Measurements from ENCODE around the gene NUP214.
"Not testable (repeated sequence)": the region's sequence is repeated elsewhere in the genome, so short reads cannot be mapped to it uniquely, and the experiment has no call there.

Gene NUP214

GRCh38 chr9:131167146-131167692, 41.8 kb downstream of the NUP214 start:
- DNase-seq: no peak

DNA sequence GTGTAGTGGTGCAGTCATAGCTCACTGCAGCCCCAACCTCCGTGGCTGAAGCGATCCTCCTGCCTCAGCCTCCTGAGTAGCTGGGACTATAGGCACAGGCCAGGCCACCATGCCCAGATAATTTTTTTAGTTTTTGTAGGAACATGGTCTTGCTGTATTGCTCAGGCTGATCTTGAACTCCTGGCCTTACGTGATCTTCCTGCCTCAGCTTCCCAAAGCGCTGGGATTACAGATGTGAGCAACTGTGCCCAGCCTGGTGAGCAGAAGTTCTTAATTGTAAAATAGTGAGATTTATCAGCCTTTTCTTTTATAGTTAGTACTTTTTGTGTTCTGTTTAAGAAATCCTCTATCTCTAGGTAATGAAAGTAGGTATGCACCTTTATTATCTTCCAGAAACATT, 42.5 kb downstream of the NUP214 start:
- no peak for DNase-seq

DNA sequence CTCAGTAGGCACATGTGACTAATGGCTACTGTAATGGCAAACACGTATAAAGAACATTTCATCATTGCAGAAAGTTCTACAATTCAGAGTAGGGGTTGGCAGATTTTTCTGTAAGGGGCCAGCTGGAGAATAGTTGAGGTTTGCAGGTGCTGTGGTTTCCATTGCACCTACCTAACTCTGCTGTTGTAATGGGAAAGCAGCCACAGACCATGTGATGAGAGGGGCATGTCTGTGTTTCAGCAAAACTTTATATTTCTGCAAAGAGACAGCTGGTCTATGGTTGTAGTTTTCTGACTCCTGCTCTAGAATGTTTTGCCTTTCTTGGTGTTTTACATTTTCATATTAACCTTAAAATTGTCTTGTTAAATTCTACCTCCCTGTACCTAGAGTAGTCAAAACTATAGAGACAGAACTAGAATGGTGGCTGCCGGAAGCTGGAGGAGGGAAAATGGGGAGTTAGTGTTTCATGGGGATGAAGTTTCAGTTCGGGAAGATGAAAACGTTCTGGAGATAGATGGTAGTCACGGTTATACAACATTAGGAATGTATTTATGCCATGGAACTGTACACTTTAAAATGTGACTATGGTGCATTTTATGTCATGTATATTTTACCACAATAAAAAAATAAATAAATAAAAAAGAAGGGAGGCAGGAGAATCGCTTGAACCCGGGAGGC, 44.3 kb downstream of the NUP214 start:
- DNase-seq: no peak

- no peak for DNase-seq
Measured at GRCh38 chr9:131173995-131174394, 48.6 kb downstream of the NUP214 start.

- DNase-seq: no peak
Measured at GRCh38 chr9:131174681-131175239, 49.4 kb downstream of the NUP214 start.

DNA sequence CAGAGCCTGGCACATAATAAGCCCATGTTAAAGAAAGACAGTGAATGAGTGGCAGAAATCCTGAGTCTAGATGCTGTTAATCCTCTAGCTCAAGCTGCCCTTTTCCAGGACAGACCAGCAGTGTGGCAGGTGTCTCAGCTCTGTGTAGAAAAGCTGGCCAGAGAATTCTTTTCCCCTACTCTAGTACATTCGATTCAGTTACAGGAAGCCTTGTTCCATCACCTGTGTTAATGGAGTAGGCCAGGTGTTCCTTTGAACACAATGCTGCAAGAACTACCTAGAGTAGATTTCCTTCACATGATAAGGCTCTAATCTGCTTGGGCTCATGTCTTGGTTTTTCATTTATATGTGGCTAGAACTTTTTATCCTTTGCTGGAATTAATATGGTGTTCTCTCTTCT, 52.5 kb downstream of the NUP214 start:
- DNase-seq: no peak

DNA sequence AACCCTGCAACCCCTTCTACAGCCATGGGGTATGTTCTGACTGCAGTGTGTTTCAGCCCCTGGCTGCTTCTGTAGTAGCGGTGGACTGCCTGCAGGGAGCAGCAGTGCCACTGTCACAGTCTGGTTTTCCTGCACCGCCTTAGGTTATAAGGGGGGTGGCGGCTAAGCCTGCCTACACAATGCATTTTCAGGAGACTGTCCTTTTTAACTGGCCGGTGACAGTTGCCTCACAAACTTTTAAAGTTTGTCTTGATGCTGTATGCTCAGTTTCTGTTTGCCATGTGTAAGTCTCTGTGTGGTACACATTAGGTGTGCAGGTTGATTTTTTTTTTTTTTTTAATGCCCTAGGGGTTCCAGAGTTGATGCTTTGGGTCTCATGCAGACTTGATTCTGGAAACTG, 53.0 kb downstream of the NUP214 start:
- DNase-seq: peak; percentile 76

GRCh38 chr9:131178926-131179325, 53.5 kb downstream of the NUP214 start:
- DNase-seq: no peak

DNA sequence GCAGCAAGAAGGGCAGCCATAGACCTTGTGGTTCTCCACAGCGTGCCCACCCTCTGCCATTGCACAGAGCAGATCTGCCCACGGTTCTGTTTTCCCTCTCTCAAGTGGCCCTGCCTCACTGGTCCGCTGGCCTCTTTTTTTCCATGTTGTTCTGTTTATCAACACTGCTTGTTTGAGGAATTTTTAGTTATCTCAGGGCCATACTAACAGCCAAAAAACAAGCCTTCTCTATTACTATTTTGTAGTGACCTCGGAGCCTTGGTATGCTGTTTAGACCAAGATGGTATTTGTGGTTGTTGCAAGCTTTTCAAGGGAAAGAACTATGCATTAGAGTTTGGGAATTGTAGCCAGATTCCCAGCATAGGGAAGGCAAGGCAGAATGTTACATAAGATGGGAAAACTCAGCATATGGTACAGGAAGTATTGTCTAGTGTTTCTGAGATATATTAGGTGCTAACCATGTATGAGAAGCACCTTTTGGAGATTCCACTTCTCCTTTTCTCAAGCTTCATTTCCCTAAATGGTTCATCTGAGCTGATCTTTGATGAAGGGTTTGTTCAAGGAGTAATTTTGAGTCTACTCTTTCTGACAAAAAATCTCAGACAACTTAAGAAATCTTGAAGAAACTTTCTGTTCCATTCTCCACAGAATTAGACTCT, 54.3 kb downstream of the NUP214 start:
- DNase-seq: no peak

DNA sequence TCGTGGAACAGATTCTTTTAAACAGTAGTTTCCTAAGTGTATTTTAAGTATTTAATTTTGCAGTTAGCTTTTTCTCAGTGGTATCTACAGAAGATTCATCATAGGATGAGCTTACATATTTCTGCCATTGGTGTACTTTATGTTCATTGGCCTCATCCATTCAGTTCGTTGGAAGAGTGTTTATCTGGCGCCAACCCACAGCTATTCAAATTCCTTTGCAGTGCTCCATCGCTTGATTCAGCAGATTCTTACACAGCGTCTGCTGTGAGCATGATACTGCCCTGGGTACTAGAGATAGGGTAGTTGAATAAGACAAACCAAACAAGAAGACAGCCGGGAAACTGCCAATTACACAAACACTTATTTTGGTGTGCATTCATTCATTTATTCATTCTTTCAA, 55.1 kb downstream of the NUP214 start:
- no peak for DNase-seq

- DNase-seq: no peak
Measured at GRCh38 chr9:131181091-131181681, 55.8 kb downstream of the NUP214 start.

DNA sequence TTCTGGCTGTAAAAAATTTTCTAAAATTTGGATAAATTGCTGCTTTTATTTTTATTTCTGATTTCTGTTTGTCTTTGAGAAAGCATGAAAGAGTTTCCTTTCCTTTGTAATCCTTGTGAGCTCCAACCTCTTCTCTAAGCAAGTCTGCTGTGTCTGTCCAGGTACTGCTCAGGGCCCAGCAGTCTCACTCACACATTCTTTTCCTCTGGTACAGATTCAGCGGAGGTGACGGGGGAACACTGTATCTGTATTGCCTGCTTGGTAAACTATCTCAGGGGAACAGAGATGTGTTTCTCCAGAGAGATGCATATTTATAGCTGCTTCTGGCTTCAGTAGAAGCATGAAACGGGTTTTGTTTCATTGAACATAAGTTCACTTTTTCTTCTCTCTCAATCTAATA, 60.5 kb downstream of the NUP214 start:
- no peak for DNase-seq

DNA sequence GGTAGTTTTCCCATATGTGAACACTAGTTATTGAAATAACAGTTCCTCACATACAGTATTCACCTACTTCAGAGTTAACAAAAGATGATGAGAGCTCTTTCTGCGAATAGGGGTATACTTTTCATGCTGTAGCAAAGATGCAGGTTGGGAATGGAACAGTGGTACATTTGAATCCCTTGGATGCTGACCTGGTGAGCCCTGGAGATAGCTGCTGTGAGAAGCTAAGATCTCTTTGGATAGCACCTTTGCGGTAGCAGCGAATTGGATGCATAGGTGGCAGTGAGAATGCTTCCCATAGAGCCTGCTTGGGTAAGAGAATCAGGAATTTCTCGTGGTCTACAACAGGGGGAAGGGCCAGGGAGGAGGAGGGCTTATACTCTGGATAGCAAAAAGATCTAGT, 61.2 kb downstream of the NUP214 start:
- no peak for DNase-seq

- DNase-seq: no peak
Measured at GRCh38 chr9:131187957-131188356, 62.6 kb downstream of the NUP214 start.

- no peak for DNase-seq
Measured at GRCh38 chr9:131188976-131189375, 63.6 kb downstream of the NUP214 start.

DNA sequence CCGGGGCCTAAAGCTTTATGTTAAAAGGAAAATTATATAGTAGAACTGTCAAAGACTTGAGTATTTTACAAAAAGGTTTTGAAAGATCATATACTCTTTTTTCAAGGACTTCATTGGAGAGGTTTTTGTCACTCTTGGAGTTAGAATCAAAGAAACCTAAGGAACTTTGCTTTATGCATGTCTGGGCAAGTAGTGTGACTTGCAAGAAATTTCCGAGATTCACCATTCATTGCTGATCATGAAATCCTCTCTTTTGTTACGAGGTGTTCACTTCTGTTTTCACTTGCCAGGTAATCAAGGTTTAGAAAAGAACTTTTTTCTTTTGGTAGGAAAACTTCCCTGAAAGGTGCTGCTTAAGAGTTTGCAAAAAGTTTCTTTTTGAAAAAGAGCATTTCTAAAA, 64.8 kb downstream of the NUP214 start:
- no peak for DNase-seq

GRCh38 chr9:131191032-131191431, 65.6 kb downstream of the NUP214 start:
- not testable (repeated sequence) for DNase-seq

GRCh38 chr9:131191857-131192256, 66.5 kb downstream of the NUP214 start:
- DNase-seq: no peak

DNA sequence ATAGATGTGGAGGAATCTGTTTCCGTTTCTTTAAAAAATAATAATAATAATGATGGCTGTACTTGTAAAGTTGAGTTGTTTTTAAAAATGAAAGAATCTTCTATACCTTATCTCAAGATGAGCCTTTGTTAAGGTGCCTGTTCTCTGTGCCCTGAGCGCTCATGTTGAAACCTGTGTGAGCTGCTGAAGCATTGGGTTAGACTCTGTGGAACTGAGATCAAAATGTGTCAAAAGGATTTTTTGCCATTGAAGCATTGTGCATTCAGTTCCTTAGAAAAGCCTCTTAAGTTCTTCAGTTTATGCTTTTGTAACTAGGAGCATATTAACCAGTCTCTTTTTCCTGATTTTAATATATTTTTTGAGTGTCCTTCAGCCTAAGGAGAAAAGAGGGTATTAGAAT, 67.7 kb downstream of the NUP214 start:
- DNase-seq: no peak

- no peak for DNase-seq
Measured at GRCh38 chr9:131194762-131195161, 69.4 kb downstream of the NUP214 start.

DNA sequence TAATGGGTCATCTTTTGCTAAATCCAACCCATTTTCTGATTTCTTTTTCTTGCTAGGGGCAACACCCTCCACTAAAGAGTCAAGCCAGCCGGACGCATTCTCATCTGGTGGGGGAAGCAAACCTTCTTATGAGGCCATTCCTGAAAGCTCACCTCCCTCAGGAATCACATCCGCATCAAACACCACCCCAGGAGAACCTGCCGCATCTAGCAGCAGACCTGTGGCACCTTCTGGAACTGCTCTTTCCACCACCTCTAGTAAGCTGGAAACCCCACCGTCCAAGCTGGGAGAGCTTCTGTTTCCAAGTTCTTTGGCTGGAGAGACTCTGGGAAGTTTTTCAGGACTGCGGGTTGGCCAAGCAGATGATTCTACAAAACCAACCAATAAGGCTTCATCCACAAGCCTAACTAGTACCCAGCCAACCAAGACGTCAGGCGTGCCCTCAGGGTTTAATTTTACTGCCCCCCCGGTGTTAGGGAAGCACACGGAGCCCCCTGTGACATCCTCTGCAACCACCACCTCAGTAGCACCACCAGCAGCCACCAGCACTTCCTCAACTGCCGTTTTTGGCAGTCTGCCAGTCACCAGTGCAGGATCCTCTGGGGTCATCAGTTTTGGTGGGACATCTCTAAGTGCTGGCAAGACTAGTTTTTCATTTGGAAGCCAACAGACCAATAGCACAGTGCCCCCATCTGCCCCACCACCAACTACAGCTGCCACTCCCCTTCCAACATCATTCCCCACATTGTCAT, 72.0 kb downstream of the NUP214 start:
- DNase-seq: no peak

DNA sequence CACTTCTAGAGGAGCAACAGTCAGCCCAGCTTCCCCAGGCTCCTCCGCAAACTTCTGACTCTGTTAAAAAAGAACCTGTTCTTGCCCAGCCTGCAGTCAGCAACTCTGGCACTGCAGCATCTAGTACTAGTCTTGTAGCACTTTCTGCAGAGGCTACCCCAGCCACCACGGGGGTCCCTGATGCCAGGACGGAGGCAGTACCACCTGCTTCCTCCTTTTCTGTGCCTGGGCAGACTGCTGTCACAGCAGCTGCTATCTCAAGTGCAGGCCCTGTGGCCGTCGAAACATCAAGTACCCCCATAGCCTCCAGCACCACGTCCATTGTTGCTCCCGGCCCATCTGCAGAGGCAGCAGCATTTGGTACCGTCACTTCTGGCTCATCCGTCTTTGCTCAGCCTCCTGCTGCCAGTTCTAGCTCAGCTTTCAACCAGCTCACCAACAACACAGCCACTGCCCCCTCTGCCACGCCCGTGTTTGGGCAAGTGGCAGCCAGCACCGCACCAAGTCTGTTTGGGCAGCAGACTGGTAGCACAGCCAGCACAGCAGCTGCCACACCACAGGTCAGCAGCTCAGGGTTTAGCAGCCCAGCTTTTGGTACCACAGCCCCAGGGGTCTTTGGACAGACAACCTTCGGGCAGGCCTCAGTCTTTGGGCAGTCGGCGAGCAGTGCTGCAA, 72.8 kb downstream of the NUP214 start:
- DNase-seq: no peak

GRCh38 chr9:131201856-131202255, 76.5 kb downstream of the NUP214 start:
- DNase-seq: no peak

Measured in stimulated activated CD4-positive, alpha-beta T cell treated with anti-CD3 and anti-CD28 coated beads, Interleukin-4, amount 100 ng/mL, for 24 hours (primary cell).